Colonic mucosa (tissue), 4 donors: Measurements from ENCODE around the gene HOMER1. TPM values are rescaled to one million over a fixed set of nuclear protein-coding genes. Genes with fewer than 3 reads are reported as not detected.

Source experiments
- DNase-seq: peaks from one replicate; pipeline ENCODE4 v3.0.0-alpha.2; 2020
- H3K27ac ChIP-seq: fragments of 200-600 bp; one replicate; pipeline ENCODE4 v1.8.0; 2021
- H3K27me3 ChIP-seq: fragments of 200-600 bp; one replicate; pipeline ENCODE4 v1.8.0; 2021
- H3K36me3 ChIP-seq: fragments of 200-600 bp; one replicate; pipeline ENCODE4 v1.8.0; 2021
- H3K4me1 ChIP-seq: fragments of 200-600 bp; one replicate; pipeline ENCODE4 v1.8.0; 2021; ENCODE audit warnings: mild to moderate bottlenecking
- H3K4me3 ChIP-seq: fragments of 200-600 bp; one replicate; pipeline ENCODE4 v1.8.0; 2021
- H3K9ac ChIP-seq, 2 donors: one replicate each; pipeline ENCODE4 v1.7.0; 2013; ENCODE audit warnings: control low read depth in 2 of 2, low read depth in 2 of 2, low read length in 2 of 2
- H3K9me3 ChIP-seq: fragments of 200-600 bp; one replicate; pipeline ENCODE4 v1.8.0; 2021
- CTCF ChIP-seq: fragments of 200-600 bp; IDR thresholded peaks from one replicate; pipeline ENCODE4 v1.8.0; 2022; ENCODE audit warnings: antibody characterized with exemption, mild to moderate bottlenecking
- intact Hi-C: fragments of 100-400 bp; cut with DNase I; formaldehyde crosslinking; loops from one replicate; pipeline ENCODE4 v1.14.1; 2022
- total RNA-seq, 2 donors: library from RNA; stranded (reverse); fragmentation: NEBNext Ultra II Directional in 1 of 2; extraction: Animal tissue kit (Norgen Biotek cat#: 25700) in 1 of 2; gene quantifications; one replicate each; pipeline ENCODE4 v1.2.1, GENCODE V29; 2021
- donor health status: healthy.
- donor health status: DM: no; HTN: no; CAD: no.
- donor health status: DM: no; HTN: no; CAD: no.

HOMER1 gene
- total RNA-seq, 2 donors from 2014 or later, result 0.99 to 2.3 TPM

- no peaks in the 10 kb centered on the region for H3K4me1 ChIP-seq
- intact Hi-C loops, result no loop called here
Measured at GRCh38 chr5:79420248-79420647, 93.7 kb downstream of the HOMER1 start.

GRCh38 chr5:79418276-79418675, 95.7 kb downstream of the HOMER1 start:
- DNase-seq, result no peak
- Histone ChIP-seq H3K4me3 (no peak overlapping the region), H3K4me1 (no peaks in the 10 kb centered on the region), H3K36me3 (no peaks in the 10 kb centered on the region), H3K27ac (no peak overlapping the region), H3K27me3 (no peaks in the 10 kb centered on the region), H3K9ac (no peak overlapping the region), H3K9me3 (no peaks in the 10 kb centered on the region)
- no peak for TF ChIP-seq CTCF
- intact Hi-C loops, result no loop called here

More at GRCh38 chr5:79420248-79420647, 93.7 kb downstream of the HOMER1 start:
- no peak overlapping the region for H3K9ac ChIP-seq
- H3K27me3 ChIP-seq, result no peaks in the 10 kb centered on the region
- TF ChIP-seq CTCF, result no peak
- H3K27ac ChIP-seq, result no peak overlapping the region
- H3K9me3 ChIP-seq, result no peaks in the 10 kb centered on the region
- H3K36me3 ChIP-seq, result no peaks in the 10 kb centered on the region
- H3K4me3 ChIP-seq, result no peak overlapping the region
- no peak for DNase-seq

DNA sequence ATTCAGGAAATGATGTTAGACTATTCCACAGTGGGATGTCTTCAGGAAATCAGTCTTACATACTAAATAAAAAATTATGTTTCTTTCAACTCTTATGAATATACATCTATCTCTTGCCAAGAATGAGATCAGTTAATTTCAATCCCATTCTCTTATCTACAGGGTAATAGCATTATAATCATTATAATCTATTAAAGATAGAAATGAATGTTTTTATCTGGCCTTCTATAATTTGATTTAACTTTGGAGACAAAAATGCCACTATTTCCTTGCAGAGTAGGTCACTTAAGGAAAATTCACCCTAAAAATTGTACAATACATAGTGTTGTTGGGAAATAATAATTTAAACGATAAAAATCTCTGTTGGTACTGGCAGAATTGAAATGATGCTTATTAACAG, 96.4 kb downstream of the HOMER1 start:
- H3K4me3 ChIP-seq, result no peak overlapping the region
- no peaks in the 10 kb centered on the region for H3K36me3 ChIP-seq
- H3K4me1 ChIP-seq, result no peaks in the 10 kb centered on the region
- no peaks in the 10 kb centered on the region for H3K27me3 ChIP-seq
- DNase-seq, result no peak
- TF ChIP-seq CTCF, result no peak
- intact Hi-C loops, result no loop called here
- no peak overlapping the region for H3K9ac ChIP-seq
- no peaks in the 10 kb centered on the region for H3K9me3 ChIP-seq
- H3K27ac ChIP-seq, result no peak overlapping the region

GRCh38 chr5:79416499-79416898, 97.4 kb downstream of the HOMER1 start:
- no peak for TF ChIP-seq CTCF
- Histone ChIP-seq H3K9ac (no peak overlapping the region), H3K36me3 (no peaks in the 10 kb centered on the region), H3K27me3 (no peaks in the 10 kb centered on the region), H3K4me3 (no peak overlapping the region), H3K9me3 (no peaks in the 10 kb centered on the region), H3K4me1 (no peaks in the 10 kb centered on the region), H3K27ac (no peak overlapping the region)
- intact Hi-C loops, result no loop called here
- peak; percentile 19 for DNase-seq

GRCh38 chr5:79413112-79413511, 100.8 kb downstream of the HOMER1 start:
- no peaks in the 10 kb centered on the region for H3K36me3 ChIP-seq
- H3K9ac ChIP-seq, result no peak overlapping the region
- H3K9me3 ChIP-seq, result no peaks in the 10 kb centered on the region
- no peak overlapping the region for H3K27ac ChIP-seq
- no peaks in the 10 kb centered on the region for H3K4me1 ChIP-seq
- H3K27me3 ChIP-seq, result no peaks in the 10 kb centered on the region
- no peak for TF ChIP-seq CTCF
- intact Hi-C loops, result no loop called here
- DNase-seq, result no peak
- no peak overlapping the region for H3K4me3 ChIP-seq

- Histone ChIP-seq H3K27ac (no peak overlapping the region), H3K36me3 (no peaks in the 10 kb centered on the region), H3K27me3 (no peaks in the 10 kb centered on the region), H3K4me1 (no peaks in the 10 kb centered on the region), H3K9me3 (no peaks in the 10 kb centered on the region), H3K9ac (no peak overlapping the region), H3K4me3 (no peak overlapping the region)
- no peak for TF ChIP-seq CTCF
- intact Hi-C loops, result no loop called here
- DNase-seq, result no peak
Measured at GRCh38 chr5:79408028-79408427, 105.9 kb downstream of the HOMER1 start.
